Kidney epithelial cell (primary cell): ENCODE measurements around the gene SELENON. TPM values are rescaled to one million over a fixed set of nuclear protein-coding genes. Genes with fewer than 3 reads are reported as not detected.

Experiments used
- DNase-seq: peaks from one replicate; pipeline ENCODE4 v3.0.0-alpha.2; 2010; ENCODE audit warnings: low read depth
- H3K27me3 ChIP-seq: 2 replicates; pipeline ENCODE4 v1.6.0; 2011; ENCODE audit warnings: low read length; ENCODE audit not compliant: control insufficient read depth, insufficient read depth
- H3K36me3 ChIP-seq: 2 replicates; pipeline ENCODE4 v1.5.1; 2011; ENCODE audit warnings: low read length; ENCODE audit not compliant: control insufficient read depth, insufficient read depth
- H3K4me3 ChIP-seq: 2 replicates; pipeline ENCODE4 v1.5.1; 2011; ENCODE audit warnings: low read depth, mild to moderate bottlenecking, control low read depth, low read length
- CTCF ChIP-seq: IDR thresholded peaks from 2 replicates; pipeline ENCODE4 v1.5.1; 2011; ENCODE audit warnings: mild to moderate bottlenecking, moderate library complexity, low read length, control low read depth, inconsistent platforms; ENCODE audit not compliant: insufficient read depth, poor library complexity, severe bottlenecking
- total RNA-seq: library from RNA; depleted of rRNA; stranded (reverse); fragments of >200 nt; gene quantifications from 2 replicates; pipeline ENCODE4 v1.2.3, GENCODE V29; 2015

SELENON gene
- total RNA-seq, 1 donor from 2014 or later: 50.8 TPM

- Histone ChIP-seq H3K27me3 (no peaks in the 10 kb centered on the region), H3K4me3 (no peak overlapping the region), H3K36me3 (no peaks in the 10 kb centered on the region)
- no peak for DNase-seq
- TF ChIP-seq CTCF: no peak
These were observed 6.3 kb upstream of the SELENON start for GRCh38 chr1:25793585-25794170.

- H3K4me3 ChIP-seq: no peak overlapping the region
- DNase-seq: no peak
- H3K27me3 ChIP-seq: no peaks in the 10 kb centered on the region
- no peaks in the 10 kb centered on the region for H3K36me3 ChIP-seq
- no peak for TF ChIP-seq CTCF
These were observed 5.7 kb upstream of the SELENON start for GRCh38 chr1:25794325-25794724.

- no peak for DNase-seq
- H3K36me3 ChIP-seq: no peaks in the 10 kb centered on the region
- no peak overlapping the region for H3K4me3 ChIP-seq
- H3K27me3 ChIP-seq: no peaks in the 10 kb centered on the region
- no peak for TF ChIP-seq CTCF
These were observed 4.8 kb upstream of the SELENON start for GRCh38 chr1:25795211-25795610.

- no peak for TF ChIP-seq CTCF
- Histone ChIP-seq H3K36me3 (no peaks in the 10 kb centered on the region), H3K4me3 (no peak overlapping the region), H3K27me3 (no peaks in the 10 kb centered on the region)
- no peak for DNase-seq
These were observed 3.8 kb upstream of the SELENON start for GRCh38 chr1:25795946-25796810.

GRCh38 chr1:25796811-25797458 lies 3.1 kb upstream of the SELENON start:
- H3K36me3 ChIP-seq: no peaks in the 10 kb centered on the region
- no peak for DNase-seq
- peak; percentile 90 for TF ChIP-seq CTCF
- no peak overlapping the region for H3K4me3 ChIP-seq
- H3K27me3 ChIP-seq: no peaks in the 10 kb centered on the region
